Coronary artery (tissue), 2 donors: ENCODE data around the gene ZGRF1.
"Not testable (repeated sequence)": the region's sequence is repeated elsewhere in the genome, so short reads cannot be mapped to it uniquely, and the experiment has no call there.

Source experiments
- DNase-seq: peaks from one replicate; pipeline ENCODE4 v3.0.0-alpha.2; 2017; ENCODE audit warnings: low spot score
- H3K27ac ChIP-seq, 2 donors: fragments of 200-600 bp; sonication (generic); one replicate each; pipeline ENCODE4 v1.5.1; 2016 to 2019
- H3K4me3 ChIP-seq: fragments of 200-600 bp; sonication (generic); 2 replicates; pipeline ENCODE4 v1.5.1; 2016; ENCODE audit warnings: mild to moderate bottlenecking, moderate library complexity
- CTCF ChIP-seq: fragments of 200-600 bp; sonication (generic); IDR thresholded peaks from one replicate; pipeline ENCODE4 v1.5.1; 2019; ENCODE audit warnings: antibody characterized with exemption

The ZGRF1 gene

DNA sequence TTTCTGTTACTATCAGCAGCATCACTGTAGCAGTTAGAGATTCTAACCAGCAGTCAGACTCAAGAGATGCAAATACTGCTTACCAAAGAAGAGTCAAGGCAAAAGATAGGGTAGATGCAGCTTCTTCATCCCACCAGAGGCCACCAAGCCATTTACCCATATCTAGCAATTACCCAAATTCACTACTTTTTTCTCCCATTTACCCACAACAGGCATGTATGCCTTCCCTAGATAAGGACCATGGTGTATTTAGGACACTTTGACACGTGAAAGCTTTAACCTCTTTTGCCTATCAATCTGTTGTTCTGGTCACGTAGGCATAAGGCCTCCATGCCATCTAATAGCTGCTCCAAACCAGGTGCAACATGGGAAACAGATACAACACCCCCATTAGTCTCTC lies 5.8 kb upstream of the ZGRF1 start:
- TF ChIP-seq CTCF: no peak
- Histone ChIP-seq H3K4me3 (no peak overlapping the region), H3K27ac (no peak overlapping the region)
- DNase-seq: no peak

- TF ChIP-seq CTCF: no peak
- Histone ChIP-seq H3K27ac (peak overlapping the region; percentile 86 to 98), H3K4me3 (peak overlapping the region; percentile 79)
- DNase-seq: no peak
These were observed 800 bp upstream of the ZGRF1 start for GRCh38 chr4:112637552-112637866.

DNA sequence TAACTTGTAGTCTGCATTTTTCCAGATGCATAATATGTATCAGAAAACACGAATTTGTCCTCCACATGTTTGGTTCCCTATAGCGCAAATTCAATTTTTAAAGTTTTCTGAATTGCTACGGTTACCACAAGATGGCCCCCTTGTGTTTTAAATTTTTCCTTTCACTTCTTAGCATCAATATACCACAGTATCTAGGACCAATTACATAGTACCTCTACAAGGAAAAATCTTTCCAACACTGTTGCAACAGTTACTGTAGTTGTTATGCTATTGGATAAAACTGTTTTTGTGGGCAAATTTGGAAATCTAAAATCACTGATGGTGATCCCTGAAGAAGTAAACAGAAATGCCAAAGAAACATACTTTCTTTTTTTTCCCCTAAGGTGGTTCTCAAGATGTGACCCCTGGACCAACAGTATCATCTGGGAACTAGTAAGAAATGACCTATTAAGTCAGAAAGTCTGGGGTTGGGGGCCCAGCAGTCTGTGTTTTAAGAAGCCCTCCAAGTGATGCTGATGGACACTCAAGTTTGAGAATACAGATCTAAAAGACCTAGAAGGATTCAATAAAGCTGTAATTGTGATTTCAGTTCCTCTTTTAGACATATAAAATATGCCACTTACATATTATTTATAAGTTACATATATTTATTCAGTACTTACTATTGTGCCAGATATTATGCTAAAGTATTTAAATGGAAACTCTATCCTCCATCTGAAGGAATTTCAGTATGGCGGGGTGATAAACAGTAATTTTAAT lies 3.1 kb downstream of the ZGRF1 start:
- DNase-seq: no peak
- Histone ChIP-seq H3K27ac (no peak overlapping the region), H3K4me3 (no peak overlapping the region)
- no peak for TF ChIP-seq CTCF

- Histone ChIP-seq H3K4me3 (no peak overlapping the region), H3K27ac (no peak overlapping the region)
- no peak for TF ChIP-seq CTCF
- DNase-seq: no peak
These were observed 10.5 kb downstream of the ZGRF1 start for GRCh38 chr4:112626228-112626627.

DNA sequence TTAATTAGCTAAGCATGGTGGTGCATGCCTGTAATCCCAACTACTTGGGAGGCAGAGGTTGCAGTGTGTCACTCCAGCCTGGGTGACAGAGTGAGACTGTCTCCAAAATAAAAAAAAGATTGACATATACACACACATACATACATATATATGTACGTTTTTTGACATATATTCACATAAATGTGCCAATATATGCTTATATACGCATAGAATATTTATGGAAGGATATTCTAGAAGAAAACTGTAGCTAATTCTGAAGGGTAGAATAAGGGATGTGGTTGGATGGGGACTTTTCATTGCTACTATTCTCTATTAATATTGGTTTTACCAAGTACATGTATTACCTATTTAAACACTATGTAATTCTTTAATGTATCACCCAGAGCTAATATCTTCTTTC lies 19.7 kb downstream of the ZGRF1 start:
- no peak for DNase-seq
- no peak overlapping the region for H3K27ac ChIP-seq
- H3K4me3 ChIP-seq: no peak overlapping the region
- TF ChIP-seq CTCF: no peak

DNA sequence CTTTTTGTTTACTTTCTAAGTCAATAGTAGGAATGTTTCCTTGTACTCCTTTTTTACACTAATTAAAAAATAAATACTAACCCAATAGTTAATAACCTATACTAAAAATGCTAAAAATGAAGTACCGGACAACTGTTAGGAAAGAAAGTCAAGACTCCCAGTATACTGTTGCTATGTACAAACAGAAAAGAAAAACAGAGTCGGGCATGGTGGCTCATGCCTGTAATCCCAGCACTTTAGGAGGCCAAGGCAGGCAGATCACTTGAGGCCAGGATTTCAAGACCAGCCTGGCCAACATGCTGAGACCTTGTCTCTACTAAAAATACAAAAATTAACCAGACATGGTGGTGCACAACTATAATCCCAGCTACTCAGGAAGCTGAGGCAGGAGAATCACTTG lies 23.9 kb downstream of the ZGRF1 start:
- not testable (repeated sequence) for H3K27ac ChIP-seq, DNase-seq, H3K4me3 ChIP-seq

DNA sequence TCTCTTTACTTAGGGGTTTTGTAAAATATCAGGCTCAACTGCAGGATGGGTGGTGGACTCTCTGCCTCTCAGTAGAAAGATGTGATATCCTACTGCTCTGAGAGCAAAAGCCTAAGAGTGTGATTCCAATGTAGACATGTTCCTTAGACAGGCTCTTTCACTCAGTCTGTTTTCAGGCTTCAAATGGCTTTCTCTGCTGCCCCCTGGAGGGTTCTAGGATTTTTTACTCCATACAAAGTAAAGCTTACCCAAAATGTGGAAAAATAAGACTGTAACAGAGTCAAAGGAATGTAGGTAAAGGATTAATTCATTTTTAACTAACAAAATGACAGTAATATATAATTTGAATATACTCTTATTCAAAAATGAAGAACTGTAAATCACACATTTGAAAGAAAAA lies 32.1 kb downstream of the ZGRF1 start:
- DNase-seq: no peak
- H3K4me3 ChIP-seq: no peak overlapping the region
- no peak overlapping the region for H3K27ac ChIP-seq
- peak; percentile 39 for TF ChIP-seq CTCF
